MCF 10A (cell line): ENCODE measurements around the gene GABRG1. TPM values are rescaled to one million over a fixed set of nuclear protein-coding genes. Genes with fewer than 3 reads are reported as not detected.
A peak's percentile ranks its signal among the peaks of the same experiment; 100 is the strongest.

ENCODE experiments used
- BruUV-seq: library from RNA; stranded (reverse); fragments of 400-500 nt; replicated peaks from 2 replicates; lab custom pipeline; 2021; lab: Mats Ljungman, UMichigan
- CTCF ChIA-PET: fragments of 300-600 bp; sonication (Branson Sonifier 250); formaldehyde crosslinking; extraction: SDS; loops from one replicate; lab custom pipeline; 2021; ENCODE audit warnings: antibody characterized with exemption, inconsistent platforms; lab: Yijun Ruan, JAX
- POLR2A ChIA-PET: fragments of 300-600, 350-650 bp; sonication (Branson Sonifier 250); formaldehyde crosslinking; extraction: SDS; loops from one replicate; lab custom pipeline; 2020; ENCODE audit warnings: antibody characterized with exemption, inconsistent platforms; lab: Yijun Ruan, JAX
- DNase-seq: peaks from one replicate; pipeline ENCODE4 v3.0.0-alpha.2; 2018; ENCODE audit not compliant: unreplicated experiment
- H3K27ac Mint-ChIP-seq: one replicate; pipeline ENCODE4 v1.8.0; 2022; ENCODE audit warnings: mild to moderate bottlenecking, low read depth, mixed read lengths; ENCODE audit not compliant: unreplicated experiment
- H3K27me3 Mint-ChIP-seq: one replicate; pipeline ENCODE4 v1.8.0; 2022; ENCODE audit warnings: mixed read lengths; ENCODE audit not compliant: insufficient read depth, unreplicated experiment
- H3K36me3 Mint-ChIP-seq: one replicate; pipeline ENCODE4 v1.8.0; 2022; ENCODE audit warnings: mild to moderate bottlenecking, moderate library complexity, mixed read lengths; ENCODE audit not compliant: insufficient read depth, unreplicated experiment
- H3K4me1 Mint-ChIP-seq: one replicate; pipeline ENCODE4 v1.8.0; 2022; ENCODE audit warnings: mixed read lengths; ENCODE audit not compliant: insufficient read depth, unreplicated experiment
- H3K4me3 Mint-ChIP-seq: one replicate; pipeline ENCODE4 v1.8.0; 2022; ENCODE audit warnings: mild to moderate bottlenecking, moderate library complexity, mixed read lengths; ENCODE audit not compliant: unreplicated experiment
- H3K9me3 Mint-ChIP-seq: one replicate; pipeline ENCODE4 v1.8.0; 2022; ENCODE audit warnings: mixed read lengths; ENCODE audit not compliant: unreplicated experiment
- intact Hi-C: fragments of 100-400 bp; cut with micrococcal nuclease; formaldehyde crosslinking; loops from 2 replicates; pipeline ENCODE4 v1.14.1; 2022
- total RNA-seq: library from RNA; stranded (reverse); gene quantifications from 2 replicates; pipeline ENCODE4 v1.2.3, GENCODE V29; 2022
- TF ChIP-seq, protein P1 (sequence below): fragments of 200-600 bp; IDR thresholded peaks from one replicate; pipeline ENCODE4 v1.8.0; 2022; ENCODE audit warnings: antibody characterized with exemption, mild to moderate bottlenecking; ENCODE audit not compliant: unreplicated experiment

GABRG1 gene
- total RNA-seq, 1 experiment from 2014 or later, result not detected

GRCh38 chr4:46051392-46051791, 72.5 kb downstream of the GABRG1 start:
- intact Hi-C loops, result no loop called here
- no peak for DNase-seq
- H3K4me1 Mint-ChIP-seq, result peaks cover 9% of the 10 kb centered on the region
- peaks cover 14% of the 10 kb centered on the region for H3K9me3 Mint-ChIP-seq
- ChIA-PET CTCF (no interaction called here), POLR2A (no interaction called here)
- no peak overlapping the region for H3K4me3 Mint-ChIP-seq
- no TSS peak for BruUV-seq
- TF ChIP-seq, protein P1, sequence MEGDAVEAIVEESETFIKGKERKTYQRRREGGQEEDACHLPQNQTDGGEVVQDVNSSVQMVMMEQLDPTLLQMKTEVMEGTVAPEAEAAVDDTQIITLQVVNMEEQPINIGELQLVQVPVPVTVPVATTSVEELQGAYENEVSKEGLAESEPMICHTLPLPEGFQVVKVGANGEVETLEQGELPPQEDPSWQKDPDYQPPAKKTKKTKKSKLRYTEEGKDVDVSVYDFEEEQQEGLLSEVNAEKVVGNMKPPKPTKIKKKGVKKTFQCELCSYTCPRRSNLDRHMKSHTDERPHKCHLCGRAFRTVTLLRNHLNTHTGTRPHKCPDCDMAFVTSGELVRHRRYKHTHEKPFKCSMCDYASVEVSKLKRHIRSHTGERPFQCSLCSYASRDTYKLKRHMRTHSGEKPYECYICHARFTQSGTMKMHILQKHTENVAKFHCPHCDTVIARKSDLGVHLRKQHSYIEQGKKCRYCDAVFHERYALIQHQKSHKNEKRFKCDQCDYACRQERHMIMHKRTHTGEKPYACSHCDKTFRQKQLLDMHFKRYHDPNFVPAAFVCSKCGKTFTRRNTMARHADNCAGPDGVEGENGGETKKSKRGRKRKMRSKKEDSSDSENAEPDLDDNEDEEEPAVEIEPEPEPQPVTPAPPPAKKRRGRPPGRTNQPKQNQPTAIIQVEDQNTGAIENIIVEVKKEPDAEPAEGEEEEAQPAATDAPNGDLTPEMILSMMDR, result no peak
- H3K27me3 Mint-ChIP-seq, result no peaks in the 10 kb centered on the region
- H3K36me3 Mint-ChIP-seq, result peaks cover 7% of the 10 kb centered on the region
- H3K27ac Mint-ChIP-seq, result no peak overlapping the region

DNA sequence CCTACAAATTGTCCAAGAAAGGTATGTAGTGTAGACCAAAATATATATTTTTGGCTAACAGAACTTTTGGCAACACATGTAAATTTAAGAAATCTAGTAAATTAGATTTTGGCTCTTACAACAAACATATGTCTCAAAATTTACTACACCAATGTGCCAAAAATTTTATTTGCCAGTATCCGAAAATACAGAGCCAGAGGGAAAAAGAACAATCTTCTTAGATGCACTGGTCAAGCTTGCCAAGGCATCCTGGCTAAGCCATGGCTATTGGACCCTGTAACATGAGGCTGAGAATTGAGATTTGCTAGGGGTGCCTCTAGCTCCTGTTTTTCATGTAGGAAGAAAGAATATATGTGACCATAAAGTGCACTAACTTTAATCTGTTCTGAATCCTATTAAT, 91.8 kb downstream of the GABRG1 start:
- no peak for DNase-seq
- H3K9me3 Mint-ChIP-seq, result peaks cover 12% of the 10 kb centered on the region
- intact Hi-C loops, result no loop called here
- H3K4me1 Mint-ChIP-seq, result no peaks in the 10 kb centered on the region
- POLR2A ChIA-PET, result no interaction called here
- CTCF ChIA-PET, result no interaction called here
- H3K4me3 Mint-ChIP-seq, result no peak overlapping the region
- no TSS peak for BruUV-seq
- no peaks in the 10 kb centered on the region for H3K27me3 Mint-ChIP-seq
- H3K36me3 Mint-ChIP-seq, result no peaks in the 10 kb centered on the region
- TF ChIP-seq, protein P1, result no peak
- no peak overlapping the region for H3K27ac Mint-ChIP-seq

DNA sequence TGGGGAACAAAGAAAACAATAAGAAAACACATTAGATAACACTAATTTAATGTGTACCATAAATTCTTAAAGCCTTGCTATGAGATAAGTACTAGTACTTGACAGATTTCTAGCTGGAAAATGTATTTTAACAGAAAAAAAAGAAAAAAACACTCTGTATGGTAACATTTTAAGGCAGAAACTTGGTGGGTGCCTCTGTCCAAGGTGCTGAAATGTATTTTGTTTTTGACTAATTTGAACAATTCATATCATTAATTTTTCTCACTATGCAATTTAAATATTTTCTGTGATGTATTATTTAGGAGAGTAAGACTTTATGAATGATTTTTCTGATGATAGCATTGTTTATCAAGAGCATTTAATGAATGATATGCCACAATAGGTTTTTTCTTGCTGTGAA, 107.5 kb downstream of the GABRG1 start:
- ChIA-PET POLR2A (no interaction called here), CTCF (interaction anchor here (0.6 kb wide), 1 partner anchor 28 kb away, joined by 3 read pairs; no protein-coding TSS in a partner anchor)
- Mint-ChIP-seq H3K9me3 (no peaks in the 10 kb centered on the region), H3K36me3 (no peaks in the 10 kb centered on the region), H3K27ac (no peak overlapping the region), H3K4me3 (no peak overlapping the region), H3K4me1 (no peaks in the 10 kb centered on the region), H3K27me3 (no peaks in the 10 kb centered on the region)
- TF ChIP-seq, protein P1, result no peak
- intact Hi-C loops, result no loop called here
- no TSS peak for BruUV-seq
- DNase-seq, result peak; percentile 36

- ChIA-PET POLR2A (interaction anchor here (1.1 kb wide), 1 partner anchor 9 kb away, joined by 3 read pairs; no protein-coding TSS in a partner anchor), CTCF (interaction anchor here (0.6 kb wide), 1 partner anchor 1061 kb away, joined by 3 read pairs; no protein-coding TSS in a partner anchor)
- no TSS peak for BruUV-seq
- Mint-ChIP-seq H3K4me1 (peaks cover 3% of the 10 kb centered on the region), H3K4me3 (no peak overlapping the region), H3K27me3 (no peaks in the 10 kb centered on the region), H3K27ac (no peak overlapping the region), H3K36me3 (no peaks in the 10 kb centered on the region), H3K9me3 (no peaks in the 10 kb centered on the region)
- TF ChIP-seq, protein P1, result no peak
- intact Hi-C loops, result no loop called here
- no peak for DNase-seq
These were observed 131.1 kb downstream of the GABRG1 start for GRCh38 chr4:45992728-45993127.
